Gastrocnemius medialis (tissue), 4 donors: ENCODE results near the gene VIPR2. TPM values are rescaled to one million over a fixed set of nuclear protein-coding genes. Genes with fewer than 3 reads are reported as not detected.

ENCODE experiments used
- ATAC-seq, 2 donors: fragments of 150-250 bp; one replicate each; pipeline ENCODE4 v1.9.1; 2016
- DNase-seq, 2 donors: peaks; one replicate each; pipeline ENCODE4 v3.0.0-alpha.2; 2019
- H3K27ac ChIP-seq, 4 donors: fragments of 200-600 bp; sonication (generic); 1 replicate in 1 of 4; 2 replicates in 3 of 4; pipeline ENCODE4 v1.5.1; 2016 to 2018; ENCODE audit warnings: mild to moderate bottlenecking in 2 of 4, moderate library complexity in 1 of 4
- H3K27me3 ChIP-seq, 3 donors: fragments of 200-600 bp; sonication (generic) in 2 of 3; 1 replicate in 1 of 3; 2 replicates in 2 of 3; pipeline versions ENCODE4 v1.5.1 to v1.6.0; 2016 to 2019; ENCODE audit warnings: mild to moderate bottlenecking in 1 of 3, moderate library complexity in 1 of 3
- H3K36me3 ChIP-seq, 2 donors: fragments of 200-600 bp; sonication (generic) in 1 of 2; one replicate each; pipeline ENCODE4 v1.5.1; 2017 to 2018
- H3K4me1 ChIP-seq, 2 donors: fragments of 200-600 bp; sonication (generic) in 1 of 2; one replicate each; pipeline ENCODE4 v1.5.1; 2016 to 2017; ENCODE audit warnings: mild to moderate bottlenecking in 2 of 2
- H3K4me3 ChIP-seq, 4 donors: fragments of 200-600 bp; sonication (generic) in 3 of 4; 1 replicate in 1 of 4; 2 replicates in 3 of 4; pipeline ENCODE4 v1.5.1; 2016 to 2019; ENCODE audit warnings: mild to moderate bottlenecking in 2 of 4
- H3K9me3 ChIP-seq, 3 donors: fragments of 200-600 bp; sonication (generic) in 2 of 3; 1 replicate in 1 of 3; 2 replicates in 2 of 3; pipeline ENCODE4 v1.5.1; 2016 to 2019
- POLR2A ChIP-seq, 2 donors: fragments of 450-650 bp; IDR thresholded peaks; one replicate each; pipeline ENCODE4 v1.6.1; 2017; ENCODE audit warnings: antibody characterized with exemption in 2 of 2, mild to moderate bottlenecking in 2 of 2, moderate library complexity in 2 of 2
- in situ Hi-C, 4 donors: fragments of 200-750 bp; cut with MboI; loops; one replicate each; pipeline versions ENCODE4 v1.15.0 to v1.8.0; 2017; ENCODE audit warnings: low sequenced_read_pairs in 4 of 4
- intact Hi-C: fragments of 100-400 bp; cut with DNase I; formaldehyde crosslinking; loops from one replicate; pipeline ENCODE4 v1.15.1; 2023; ENCODE audit warnings: low total_unique reads
- total RNA-seq, 4 donors: library from RNA; depleted of rRNA; stranded (reverse); fragments of >200 nt; gene quantifications; one replicate each; pipeline versions ENCODE4 v1.1.0 to v1.2.3, GENCODE V29; 2016
- TF ChIP-seq, protein P1 (sequence below), 5 experiments: fragments of 450-650 bp in 3 of 5; fragments of 200-600 bp in 2 of 5; sonication (generic) in 2 of 5; IDR thresholded peaks in 4 of 5; conservative IDR thresholded peaks in 1 of 5; 1 replicate in 4 of 5; 2 replicates in 1 of 5; pipeline ENCODE4 v1.5.1; 2016 to 2019; ENCODE audit warnings: antibody characterized with exemption in 5 of 5, mild to moderate bottlenecking in 3 of 5, moderate library complexity in 3 of 5

The VIPR2 gene
- total RNA-seq, 4 donors from 2014 or later: 0.39 to 2.2 (median 0.80) TPM

DNA sequence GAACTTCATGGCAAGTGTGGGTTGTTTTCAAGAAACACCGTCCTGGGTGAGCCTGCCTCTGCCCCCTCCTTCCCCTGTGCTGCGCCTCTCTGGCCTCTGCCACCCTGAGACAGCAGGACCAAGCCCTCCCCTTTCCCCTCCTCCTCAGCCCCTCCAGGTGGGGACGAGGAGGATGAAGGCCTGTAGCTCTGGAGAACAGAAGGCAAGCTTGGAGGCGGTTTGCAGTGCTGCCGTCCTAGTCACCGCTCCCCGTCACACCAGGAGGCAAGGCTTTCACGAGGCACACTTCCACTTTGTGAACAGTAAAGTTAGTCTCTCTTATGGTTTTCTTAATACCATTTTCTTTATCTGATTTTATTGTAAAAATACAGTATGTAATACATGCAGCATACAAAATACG lies 8.8 kb upstream of the VIPR2 start:
- H3K27me3 ChIP-seq: no peaks in the 10 kb centered on the region
- no peak overlapping the region for H3K4me3 ChIP-seq
- H3K9me3 ChIP-seq: no peaks in the 10 kb centered on the region
- DNase-seq (no peak), ATAC-seq (no peak)
- no peaks in the 10 kb centered on the region for H3K36me3 ChIP-seq
- intact Hi-C loops (no loop called here), in situ Hi-C loops (no loop called here)
- no peaks in the 10 kb centered on the region for H3K4me1 ChIP-seq
- TF ChIP-seq, protein P1, sequence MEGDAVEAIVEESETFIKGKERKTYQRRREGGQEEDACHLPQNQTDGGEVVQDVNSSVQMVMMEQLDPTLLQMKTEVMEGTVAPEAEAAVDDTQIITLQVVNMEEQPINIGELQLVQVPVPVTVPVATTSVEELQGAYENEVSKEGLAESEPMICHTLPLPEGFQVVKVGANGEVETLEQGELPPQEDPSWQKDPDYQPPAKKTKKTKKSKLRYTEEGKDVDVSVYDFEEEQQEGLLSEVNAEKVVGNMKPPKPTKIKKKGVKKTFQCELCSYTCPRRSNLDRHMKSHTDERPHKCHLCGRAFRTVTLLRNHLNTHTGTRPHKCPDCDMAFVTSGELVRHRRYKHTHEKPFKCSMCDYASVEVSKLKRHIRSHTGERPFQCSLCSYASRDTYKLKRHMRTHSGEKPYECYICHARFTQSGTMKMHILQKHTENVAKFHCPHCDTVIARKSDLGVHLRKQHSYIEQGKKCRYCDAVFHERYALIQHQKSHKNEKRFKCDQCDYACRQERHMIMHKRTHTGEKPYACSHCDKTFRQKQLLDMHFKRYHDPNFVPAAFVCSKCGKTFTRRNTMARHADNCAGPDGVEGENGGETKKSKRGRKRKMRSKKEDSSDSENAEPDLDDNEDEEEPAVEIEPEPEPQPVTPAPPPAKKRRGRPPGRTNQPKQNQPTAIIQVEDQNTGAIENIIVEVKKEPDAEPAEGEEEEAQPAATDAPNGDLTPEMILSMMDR (IDR thresholded peaks at IDR 0.05 in 4 of 5, conservative IDR thresholded peaks at IDR 0.05 in 1 of 5): no peak
- no peak for TF ChIP-seq POLR2A (IDR thresholded peaks at IDR 0.05)
- no peak overlapping the region for H3K27ac ChIP-seq

DNA sequence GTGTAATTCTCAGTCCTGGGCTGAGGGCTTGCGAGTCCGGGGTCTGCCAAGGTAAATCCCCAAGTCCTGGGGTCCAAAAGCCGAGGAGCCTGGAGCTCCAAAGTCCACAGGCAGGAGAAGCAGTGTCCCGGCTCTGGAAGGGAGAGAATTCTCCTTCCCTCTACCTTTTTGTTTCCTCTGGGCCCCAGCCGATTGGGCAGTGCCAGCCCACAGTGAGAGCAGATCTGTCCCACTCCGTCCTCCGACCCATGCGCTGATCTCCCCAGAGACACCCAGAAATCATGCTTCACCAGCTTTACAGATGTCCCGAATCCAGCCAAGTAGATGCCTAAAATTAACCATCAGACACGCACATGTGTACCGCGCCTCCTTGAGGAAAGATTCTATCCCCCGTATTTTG lies 8.1 kb upstream of the VIPR2 start:
- intact Hi-C loops (no loop called here), in situ Hi-C loops (no loop called here)
- H3K36me3 ChIP-seq: no peaks in the 10 kb centered on the region
- H3K4me1 ChIP-seq: no peaks in the 10 kb centered on the region
- TF ChIP-seq, protein P1 (IDR thresholded peaks at IDR 0.05 in 4 of 5, conservative IDR thresholded peaks at IDR 0.05 in 1 of 5): no peak
- no peak for TF ChIP-seq POLR2A (IDR thresholded peaks at IDR 0.05)
- H3K27ac ChIP-seq: no peak overlapping the region
- H3K9me3 ChIP-seq: no peaks in the 10 kb centered on the region
- no peak overlapping the region for H3K4me3 ChIP-seq
- H3K27me3 ChIP-seq: no peaks in the 10 kb centered on the region
- DNase-seq (no peak), ATAC-seq (no peak)

DNA sequence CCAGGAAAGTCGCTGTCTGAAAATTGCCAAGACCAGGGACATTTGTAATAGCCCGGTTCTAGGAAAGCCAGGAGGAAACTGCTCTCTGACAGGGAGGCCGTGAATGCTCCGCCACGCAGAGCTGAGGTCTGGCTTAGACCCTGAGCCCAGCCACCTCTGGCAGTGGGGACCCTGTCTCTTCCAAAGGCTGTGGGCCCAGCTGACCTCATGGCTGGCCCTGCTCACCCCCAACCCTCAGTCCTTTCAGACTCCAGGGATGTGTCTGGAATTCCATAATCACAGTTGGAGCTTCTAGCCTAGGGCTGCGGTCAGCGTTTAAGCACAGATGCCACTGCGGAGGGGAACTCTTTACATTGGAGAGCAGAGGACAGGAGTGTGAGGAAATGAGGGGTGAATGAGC lies 6.6 kb upstream of the VIPR2 start:
- H3K27ac ChIP-seq: no peak overlapping the region
- in situ Hi-C loops: no loop called here
- H3K4me3 ChIP-seq: no peak overlapping the region
- intact Hi-C loops: no loop called here
- TF ChIP-seq, protein P1 (IDR thresholded peaks at IDR 0.05 in 4 of 5, conservative IDR thresholded peaks at IDR 0.05 in 1 of 5): no peak
- TF ChIP-seq POLR2A (IDR thresholded peaks at IDR 0.05): no peak
- H3K27me3 ChIP-seq: no peaks in the 10 kb centered on the region
- ATAC-seq (no peak), DNase-seq (no peak)
- H3K9me3 ChIP-seq: no peaks in the 10 kb centered on the region
- H3K36me3 ChIP-seq: no peaks in the 10 kb centered on the region
- no peaks in the 10 kb centered on the region for H3K4me1 ChIP-seq

DNA sequence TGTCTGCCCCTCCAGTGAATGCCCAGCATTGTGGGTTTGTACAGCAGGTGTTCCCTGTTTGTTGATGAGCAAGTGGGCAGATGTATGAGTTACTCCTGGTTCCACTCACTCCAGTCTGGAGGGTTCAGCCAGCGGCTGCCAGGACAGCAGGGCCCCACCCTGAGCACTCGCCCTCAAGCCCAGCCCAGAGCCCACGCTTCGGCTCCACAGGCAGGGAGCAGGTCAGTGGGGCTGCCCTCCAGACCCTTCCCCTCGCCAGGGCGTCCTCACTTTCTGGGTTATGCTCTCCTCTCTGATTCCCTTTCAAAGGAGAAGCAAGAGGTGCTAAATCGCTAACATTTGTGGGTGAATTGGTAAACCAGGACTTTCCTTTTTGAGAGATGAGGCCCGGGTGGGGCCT lies 4.8 kb upstream of the VIPR2 start:
- TF ChIP-seq, protein P1 (IDR thresholded peaks at IDR 0.05 in 4 of 5, conservative IDR thresholded peaks at IDR 0.05 in 1 of 5): no peak
- no peak for TF ChIP-seq POLR2A (IDR thresholded peaks at IDR 0.05)
- Histone ChIP-seq H3K27ac (no peak overlapping the region), H3K27me3 (peaks cover 0 to 4% (median 4%) of the 10 kb centered on the region in 3 donors), H3K9me3 (no peaks in the 10 kb centered on the region), H3K4me1 (peaks cover 0 to 8% of the 10 kb centered on the region in 2 donors), H3K4me3 (no peak overlapping the region), H3K36me3 (no peaks in the 10 kb centered on the region)
- DNase-seq (no peak), ATAC-seq (no peak)
- intact Hi-C loops (no loop called here), in situ Hi-C loops (no loop called here)
